GM12878 (cell line): ENCODE data around the gene NUAK1. TPM values are rescaled to one million over a fixed set of nuclear protein-coding genes. Genes with fewer than 3 reads are reported as not detected.

Experiments
- ATAC-seq: fragments of 200-7000 bp; cut with Tn5 transposase; 3 replicates; pipeline ENCODE4 v1.9.1; 2020; ENCODE audit warnings: mild to moderate bottlenecking, moderate library complexity
- BruUV-seq: library from RNA; stranded (reverse); fragments of 400-500 nt; replicated peaks from 2 replicates; lab custom pipeline; 2021; lab: Mats Ljungman, UMichigan
- CTCF ChIA-PET: fragments of 300-600 bp; sonication (Branson Sonifier 250); formaldehyde crosslinking; extraction: SDS; loops from one replicate; lab custom pipeline; 2021; ENCODE audit warnings: inconsistent platforms; lab: Yijun Ruan, JAX
- POLR2A ChIA-PET: fragments of 350-600 bp; formaldehyde crosslinking; extraction: SDS; loops from one replicate; lab custom pipeline; 2021; ENCODE audit warnings: inconsistent platforms; lab: Charles Lee
- RAD21 ChIA-PET: fragments of 300-600 bp; sonication (Branson Sonifier 250); formaldehyde crosslinking; loops from one replicate; lab custom pipeline; 2023; ENCODE audit warnings: antibody characterized with exemption; ENCODE audit not compliant: unreplicated experiment; lab: Charles Lee
- SMC1A ChIA-PET: fragments of 300-600 bp; sonication (Branson Sonifier 250); formaldehyde crosslinking; loops from one replicate; lab custom pipeline; 2023; ENCODE audit not compliant: unreplicated experiment, uncharacterized antibody; lab: Charles Lee
- DNase-seq: peaks from one replicate; pipeline ENCODE4 v3.0.0-alpha.2; 2011; ENCODE audit warnings: low read depth, low spot score
- FAIRE-seq: peaks from 3 replicates; lab custom pipeline; 2011; peaks lifted over from hg19 to GRCh38; lab: Jason Lieb, UNC
- H2AFZ ChIP-seq: 2 replicates; pipeline ENCODE4 v1.6.0; 2011; ENCODE audit warnings: low read depth, low read length, control low read depth; ENCODE audit not compliant: control insufficient read depth
- H3K27ac ChIP-seq: 2 replicates; pipeline ENCODE4 v1.5.1; 2011; ENCODE audit warnings: control low read depth; ENCODE audit not compliant: control insufficient read depth, insufficient read depth
- H3K27me3 ChIP-seq, 2 experiments: replicated peaks in 1 of 2; 2 replicates each; pipeline versions ENCODE4 v1.6.0 to v1.6.1; 2011; ENCODE audit warnings: low read length in 1 of 2; ENCODE audit not compliant: control insufficient read depth in 2 of 2, insufficient read depth in 2 of 2
- H3K36me3 ChIP-seq, 2 experiments: 2 replicates each; pipeline ENCODE4 v1.5.1; 2011; ENCODE audit warnings: low read length in 1 of 2; ENCODE audit not compliant: control insufficient read depth in 2 of 2, insufficient read depth in 2 of 2
- H3K4me1 ChIP-seq: 2 replicates; pipeline ENCODE4 v1.6.1; 2011; ENCODE audit warnings: mild to moderate bottlenecking, low read length, moderate library complexity, mixed read lengths; ENCODE audit not compliant: control insufficient read depth, insufficient read depth
- H3K4me2 ChIP-seq: 2 replicates; pipeline ENCODE4 v1.6.0; 2011; ENCODE audit warnings: control low read depth; ENCODE audit not compliant: control insufficient read depth, insufficient read depth
- H3K4me3 ChIP-seq: fragments of 200-600 bp; sonication (generic); 2 replicates; pipeline ENCODE4 v1.5.1; 2016
- H3K79me2 ChIP-seq: 2 replicates; pipeline ENCODE4 v1.6.0; 2011; ENCODE audit warnings: low read length; ENCODE audit not compliant: control insufficient read depth, insufficient read depth
- H3K9ac ChIP-seq: 2 replicates; pipeline ENCODE4 v1.8.0; 2011; ENCODE audit warnings: low read length, control low read depth, mixed read lengths; ENCODE audit not compliant: control insufficient read depth, insufficient read depth
- H3K9me3 ChIP-seq: replicated peaks from 3 replicates; pipeline ENCODE4 v1.5.1; 2011; ENCODE audit warnings: mild to moderate bottlenecking, low read length; ENCODE audit not compliant: control insufficient read depth, insufficient read depth
- H4K20me1 ChIP-seq: 2 replicates; pipeline ENCODE4 v1.6.0; 2011; ENCODE audit not compliant: control insufficient read depth, insufficient read depth
- ATF2 ChIP-seq: IDR thresholded peaks from 2 replicates; pipeline ENCODE4 v1.6.1; 2012; ENCODE audit warnings: low read length, inconsistent platforms
- ATF7 ChIP-seq: fragments of 450-650 bp; IDR thresholded peaks from 2 replicates; pipeline ENCODE4 v1.6.1; 2016; ENCODE audit warnings: low read depth, mild to moderate bottlenecking
- CHD2 ChIP-seq: IDR thresholded peaks from 2 replicates; pipeline ENCODE4 v1.6.1; 2011; ENCODE audit warnings: low read depth, low read length, improper control_type of control experiment, borderline replicate concordance
- HCFC1 ChIP-seq: fragments of 150-350 bp; IDR thresholded peaks from 2 replicates; pipeline ENCODE4 v1.6.1; 2014; ENCODE audit warnings: low read length
- IRF3 ChIP-seq: fragments of 450-650 bp; IDR thresholded peaks from 2 replicates; pipeline ENCODE4 v1.6.1; 2014; ENCODE audit warnings: mild to moderate bottlenecking
- IRF5 ChIP-seq: fragments of 450-650 bp; IDR thresholded peaks from 2 replicates; pipeline ENCODE4 v1.6.1; 2017; ENCODE audit warnings: borderline replicate concordance
- NFYB ChIP-seq: IDR thresholded peaks from 2 replicates; pipeline ENCODE4 v1.6.1; 2011; ENCODE audit warnings: low read depth, mild to moderate bottlenecking, low read length, improper control_type of control experiment, moderate library complexity; ENCODE audit not compliant: insufficient read depth
- NKRF ChIP-seq: fragments of 450-650 bp; conservative IDR thresholded peaks from 2 replicates; pipeline ENCODE4 v1.6.1; 2017; ENCODE audit warnings: mild to moderate bottlenecking, moderate library complexity
- POU2F2 ChIP-seq: IDR thresholded peaks from 3 replicates; pipeline ENCODE4 v1.6.1; 2011; ENCODE audit warnings: low read depth, mild to moderate bottlenecking, low read length, borderline replicate concordance
- SIX5 ChIP-seq: IDR thresholded peaks from 2 replicates; pipeline ENCODE4 v1.6.1; 2011; ENCODE audit warnings: mild to moderate bottlenecking, low read depth, low read length, moderate library complexity; ENCODE audit not compliant: severe bottlenecking
- SUPT20H ChIP-seq: IDR thresholded peaks from 2 replicates; pipeline ENCODE4 v1.6.1; 2011; ENCODE audit warnings: low read depth, mild to moderate bottlenecking, low read length, moderate library complexity, borderline replicate concordance; ENCODE audit not compliant: control insufficient read depth
- TCF7 ChIP-seq: IDR thresholded peaks from 2 replicates; pipeline ENCODE4 v1.6.1; 2014; ENCODE audit warnings: antibody characterized with exemption, borderline replicate concordance
- ZBTB40 ChIP-seq: fragments of 450-650 bp; IDR thresholded peaks from 2 replicates; pipeline ENCODE4 v1.6.1; 2016; ENCODE audit warnings: mild to moderate bottlenecking, moderate library complexity, borderline replicate concordance
- ZNF217 ChIP-seq: fragments of 450-650 bp; IDR thresholded peaks from 2 replicates; pipeline ENCODE4 v1.6.1; 2017; ENCODE audit warnings: antibody characterized with exemption, mild to moderate bottlenecking
- WGBS: methylation state at CpG from one replicate; pipeline ENCODE4 v1.1.6; 2016; ENCODE audit warnings: low lambda C conversion rate; ENCODE audit not compliant: insufficient replicate concordance, insufficient coverage; ENCODE audit errors: missing lambda C conversion rate; 5-methylcytosine and 5-hydroxymethylcytosine counted together
- in situ Hi-C: fragments of 300-500 bp; cut with MboI; formaldehyde crosslinking; loops from 9 replicates; pipeline ENCODE4 v1.14.3; 2018; ENCODE audit warnings: mixed read lengths
- intact Hi-C: fragments of 100-400 bp; cut with micrococcal nuclease; formaldehyde crosslinking; loops from one replicate; pipeline ENCODE4 v1.14.2; 2022; ENCODE audit not compliant: unreplicated experiment
- polyA plus RNA-seq, 11 experiments: library from polyadenylated mRNA; depleted of rRNA in 4 of 11; unstranded in 6 of 11; stranded (reverse) in 5 of 11; fragments of >200 nt; fragmentation: Nextera tagmentation in 4 of 11; fragmentation: Illumina TruSeq in 1 of 11; extraction: Ambion mirVana in 4 of 11; extraction: Trizol in 1 of 11; gene quantifications; 1 replicate in 1 of 11; 2 replicates in 10 of 11; pipeline versions ENCODE4 v1.2.1 to v1.2.3, GENCODE V29; 2011 to 2016; ENCODE audit warnings: inconsistent platforms in 2 of 11, missing spikeins in 2 of 11, low read depth in 1 of 11
- total RNA-seq, 4 experiments: library from RNA; depleted of rRNA in 3 of 4; stranded (reverse); fragments of >200 nt in 3 of 4; fragmentation: Illumina TruSeq in 1 of 4; extraction: Trizol in 1 of 4; gene quantifications; 2 replicates each; pipeline versions ENCODE4 v1.2.1 to v1.2.3, GENCODE V29; 2013 to 2021

The NUAK1 gene
- total and polyA plus RNA-seq, 10 of the 15 experiments (the other 5 are each of a cell fraction or from before 2014, with no cell fraction given): 0.03 to 0.42 (median 0.08) TPM; not detected in 2

- H3K4me2 ChIP-seq: no peak overlapping the region
- H3K4me3 ChIP-seq: no peak overlapping the region
- no peaks in the 10 kb centered on the region for H3K79me2 ChIP-seq
- H3K27ac ChIP-seq: no peak overlapping the region
- ATAC-seq (peak; percentile 51), FAIRE-seq (no peak), DNase-seq (no peak)
- RAD21 ChIA-PET: no interaction called here
- H4K20me1 ChIP-seq: no peaks in the 10 kb centered on the region
- POLR2A ChIA-PET: no interaction called here
- H3K9ac ChIP-seq: no peak overlapping the region
- no TSS peak for BruUV-seq
- in situ Hi-C loops (no loop called here), intact Hi-C loops (no loop called here)
- no peaks in the 10 kb centered on the region for H3K36me3 ChIP-seq
- CTCF ChIA-PET: interaction anchor here (1.3 kb wide), 1 partner anchor 16 kb away, joined by 3 read pairs; no protein-coding TSS in a partner anchor
- no peak overlapping the region for H2AFZ ChIP-seq
- no peaks in the 10 kb centered on the region for H3K4me1 ChIP-seq
- H3K9me3 ChIP-seq: no peaks in the 10 kb centered on the region
- 3% methylated on average over 2 of the region's 2 CpGs for WGBS
- peaks cover 0 to 2% of the 10 kb centered on the region in 2 experiments; a peak in 1 of 4 replicates for H3K27me3 ChIP-seq
- SMC1A ChIA-PET: interaction anchor here (1.2 kb wide), 1 partner anchor 243 kb away, joined by 3 read pairs; no protein-coding TSS in a partner anchor
- TF ChIP-seq CHD2: no peak
- no peak for TF ChIP-seq HCFC1
- no peak for TF ChIP-seq ZBTB40
- no peak for TF ChIP-seq NFYB
- TF ChIP-seq IRF5: no peak
- no peak for TF ChIP-seq SUPT20H
- TF ChIP-seq ATF7: no peak
- no peak for TF ChIP-seq POU2F2
- TF ChIP-seq ATF2: no peak
- TF ChIP-seq TCF7: no peak
- no peak for TF ChIP-seq IRF3
- no peak for TF ChIP-seq NKRF
- no peak for TF ChIP-seq ZNF217
- TF ChIP-seq SIX5: no peak
Observed at GRCh38 chr12:106046947-106047346, 91.8 kb downstream of the NUAK1 start.
